Medulla oblongata (tissue), 1 donor: ENCODE data around the gene SUGCT.
A peak's percentile ranks its signal among the peaks of the same experiment; 100 is the strongest.

ENCODE experiments used
- DNase-seq: peaks from one replicate; pipeline ENCODE4 v3.0.0-alpha.2; 2015; ENCODE audit errors: extremely low spot score

SUGCT gene

DNA sequence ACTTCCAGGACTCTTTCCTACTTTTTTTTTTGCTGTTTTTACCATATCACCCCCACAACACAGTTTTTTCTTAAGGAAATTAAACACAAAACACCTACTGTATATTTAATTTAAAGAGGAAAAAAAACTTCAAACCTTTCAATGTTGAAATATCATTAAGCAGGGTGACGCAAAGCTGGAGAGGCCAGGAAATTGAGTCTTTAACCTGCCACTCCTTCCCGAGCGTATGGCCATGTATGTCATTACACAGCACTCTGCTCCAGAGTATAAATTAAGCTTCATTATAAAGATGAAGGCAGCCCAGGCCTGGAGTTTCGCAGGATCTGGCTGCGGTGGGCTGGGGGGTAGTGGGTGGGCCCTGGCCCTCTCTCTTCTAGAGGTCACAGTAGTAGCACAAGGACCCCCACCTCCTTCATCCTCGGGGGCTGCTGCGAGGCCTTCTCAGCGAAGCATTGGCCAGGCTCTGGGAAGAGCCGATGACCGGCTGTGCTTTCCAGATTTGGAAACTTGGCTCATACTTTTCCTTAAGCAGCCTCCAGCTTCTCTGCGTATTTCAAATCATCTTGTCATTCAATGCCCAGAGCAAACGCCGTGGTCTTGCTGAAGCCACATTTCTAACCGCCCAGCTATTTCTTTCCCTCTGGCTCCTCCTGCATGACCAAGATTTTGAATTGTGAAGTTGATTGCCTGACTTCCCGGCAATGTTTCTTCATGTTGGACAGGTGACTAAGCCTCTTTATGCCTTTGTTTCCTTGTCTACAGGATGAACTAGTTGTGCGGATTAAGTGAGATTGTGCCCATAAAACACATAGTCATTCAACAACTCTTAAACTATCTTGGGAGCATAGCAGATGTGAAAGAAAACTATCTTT lies 765.1 kb downstream of the SUGCT start:
- DNase-seq, result no peak

DNA sequence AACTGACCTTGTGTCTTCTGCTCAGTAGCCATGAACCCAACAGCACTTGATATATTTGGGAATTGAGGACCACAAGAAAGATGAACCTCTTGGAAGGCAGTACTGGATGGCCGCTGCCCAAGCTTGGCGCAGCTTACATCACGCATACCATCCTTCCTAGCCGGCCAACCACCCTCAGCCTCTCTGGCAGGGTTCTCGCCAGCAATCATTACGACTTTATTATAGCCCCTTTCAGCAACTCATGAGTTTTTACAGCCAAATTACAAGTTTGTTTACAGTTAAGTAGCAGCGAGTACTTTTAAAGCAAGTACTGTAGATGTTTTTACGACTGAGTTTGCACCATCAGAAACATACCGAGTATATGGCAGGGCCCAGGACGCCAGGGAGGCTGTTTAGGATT lies 769.1 kb downstream of the SUGCT start:
- DNase-seq, result peak; percentile 18

DNA sequence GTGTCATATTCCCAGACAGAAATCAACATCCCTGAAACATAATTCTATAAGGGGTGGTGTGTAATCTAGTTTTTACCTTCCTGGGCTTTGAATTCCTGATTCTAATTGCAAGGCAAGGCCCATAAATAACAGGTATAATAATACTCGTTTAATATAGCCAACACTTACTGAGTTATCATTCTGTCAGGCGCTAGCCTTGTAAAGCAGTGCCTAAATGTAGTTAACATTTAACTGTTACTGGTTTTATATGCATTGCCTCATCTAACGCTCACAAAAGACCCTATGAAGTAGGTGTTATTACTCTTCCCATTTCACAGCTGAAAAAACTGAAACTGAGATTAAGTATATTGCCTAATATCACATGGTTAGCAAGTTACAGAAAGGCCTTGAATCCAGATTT lies 772.5 kb downstream of the SUGCT start:
- DNase-seq, result no peak

DNA sequence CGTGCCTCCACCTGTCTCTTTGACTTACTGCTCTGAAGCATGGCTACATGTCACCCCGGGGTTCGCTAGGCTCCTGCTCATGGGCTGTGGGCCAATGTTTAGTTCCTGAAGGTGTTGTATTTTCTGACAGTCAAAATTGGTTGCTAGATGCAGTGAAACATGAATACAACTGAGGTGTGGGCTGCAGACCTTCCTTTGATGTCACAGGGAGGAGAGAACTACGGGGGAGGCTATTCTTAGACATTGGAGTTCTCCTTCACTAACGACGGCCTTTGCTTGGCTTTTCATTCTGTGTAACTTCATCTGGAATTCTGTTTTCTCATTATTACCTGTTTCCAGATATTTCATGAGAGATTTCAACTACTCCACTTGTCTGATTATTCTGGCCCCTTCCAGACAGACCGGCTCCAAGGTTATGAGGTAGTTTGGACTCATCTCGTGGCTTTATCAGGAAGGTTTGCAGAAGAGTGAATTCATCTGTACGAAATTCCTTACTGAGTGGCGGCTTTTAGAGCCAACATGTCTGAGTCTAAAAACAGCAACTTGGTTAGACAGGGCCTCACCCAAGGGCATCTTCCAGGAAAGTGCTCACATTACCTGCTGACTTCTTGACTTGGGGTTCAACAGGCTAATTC lies 774.7 kb downstream of the SUGCT start:
- DNase-seq, result no peak
